GM21423 (cell line): ENCODE measurements around the gene TTC36.
"Not testable (repeated sequence)": the region's sequence is repeated elsewhere in the genome, so short reads cannot be mapped to it uniquely, and the experiment has no call there.

Experiments used
- ATAC-seq: cut with Tn5 transposase; IDR thresholded peaks from one replicate; pipeline ENCODE4 v1.9.1; 2021; ENCODE audit warnings: mild to moderate bottlenecking, moderate library complexity; ENCODE audit not compliant: unreplicated experiment

Gene TTC36

GRCh38 chr11:118574636-118575035 is 47.4 kb downstream of the TTC36 start:
- ATAC-seq: no peak

GRCh38 chr11:118577995-118578394 is 50.7 kb downstream of the TTC36 start:
- ATAC-seq: not testable (repeated sequence)
